ENCODE measurements around the gene USP40.

DNA sequence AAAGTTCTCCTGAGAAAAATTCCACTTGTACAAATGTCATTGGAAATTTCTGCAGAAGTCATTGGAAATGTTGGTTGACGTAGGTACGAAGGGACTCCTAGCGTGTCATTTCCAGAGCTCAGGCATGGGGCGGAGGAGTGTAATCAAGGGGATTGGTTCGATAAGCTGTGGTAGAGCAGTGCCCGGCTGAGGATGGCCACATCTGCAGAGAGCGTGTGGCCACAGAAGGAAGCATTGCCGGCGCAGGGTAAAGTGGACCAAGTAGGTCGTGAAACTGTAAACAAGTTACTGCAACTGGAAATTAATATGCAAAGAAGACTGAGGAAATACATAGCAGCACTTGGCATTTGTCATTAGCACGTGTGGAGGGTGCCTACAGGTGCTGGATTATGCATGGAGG, 110.5 kb downstream of the USP40 start:
- TF ChIP-seq, protein P1, sequence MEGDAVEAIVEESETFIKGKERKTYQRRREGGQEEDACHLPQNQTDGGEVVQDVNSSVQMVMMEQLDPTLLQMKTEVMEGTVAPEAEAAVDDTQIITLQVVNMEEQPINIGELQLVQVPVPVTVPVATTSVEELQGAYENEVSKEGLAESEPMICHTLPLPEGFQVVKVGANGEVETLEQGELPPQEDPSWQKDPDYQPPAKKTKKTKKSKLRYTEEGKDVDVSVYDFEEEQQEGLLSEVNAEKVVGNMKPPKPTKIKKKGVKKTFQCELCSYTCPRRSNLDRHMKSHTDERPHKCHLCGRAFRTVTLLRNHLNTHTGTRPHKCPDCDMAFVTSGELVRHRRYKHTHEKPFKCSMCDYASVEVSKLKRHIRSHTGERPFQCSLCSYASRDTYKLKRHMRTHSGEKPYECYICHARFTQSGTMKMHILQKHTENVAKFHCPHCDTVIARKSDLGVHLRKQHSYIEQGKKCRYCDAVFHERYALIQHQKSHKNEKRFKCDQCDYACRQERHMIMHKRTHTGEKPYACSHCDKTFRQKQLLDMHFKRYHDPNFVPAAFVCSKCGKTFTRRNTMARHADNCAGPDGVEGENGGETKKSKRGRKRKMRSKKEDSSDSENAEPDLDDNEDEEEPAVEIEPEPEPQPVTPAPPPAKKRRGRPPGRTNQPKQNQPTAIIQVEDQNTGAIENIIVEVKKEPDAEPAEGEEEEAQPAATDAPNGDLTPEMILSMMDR (tag by site-specific recombination; IDR thresholded peaks at IDR 0.05) = no peak
- no peak for TF ChIP-seq ZNF776 (tag by site-specific recombination; IDR thresholded peaks at IDR 0.05; ENCODE audit: borderline replicate concordance)
- TF ChIP-seq ZBTB7A (tag by site-specific recombination; IDR thresholded peaks at IDR 0.05; ENCODE audit: low read depth) = no peak
- TF ChIP-seq, protein P2, sequence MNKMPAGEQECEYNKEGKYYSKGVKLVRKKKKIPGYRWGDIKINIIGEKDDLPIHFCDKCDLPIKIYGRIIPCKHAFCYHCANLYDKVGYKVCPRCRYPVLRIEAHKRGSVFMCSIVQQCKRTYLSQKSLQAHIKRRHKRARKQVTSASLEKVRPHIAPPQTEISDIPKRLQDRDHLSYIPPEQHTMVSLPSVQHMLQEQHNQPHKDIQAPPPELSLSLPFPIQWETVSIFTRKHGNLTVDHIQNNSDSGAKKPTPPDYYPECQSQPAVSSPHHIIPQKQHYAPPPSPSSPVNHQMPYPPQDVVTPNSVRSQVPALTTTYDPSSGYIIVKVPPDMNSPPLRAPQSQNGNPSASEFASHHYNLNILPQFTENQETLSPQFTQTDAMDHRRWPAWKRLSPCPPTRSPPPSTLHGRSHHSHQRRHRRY (tag by site-specific recombination; IDR thresholded peaks at IDR 0.05) = no peak
- no peak for TF ChIP-seq ZNF76 (tag by site-specific recombination; IDR thresholded peaks at IDR 0.05; ENCODE audit: borderline replicate concordance, low read depth)
- no peak for TF ChIP-seq ZNF223 (tag by site-specific recombination; IDR thresholded peaks at IDR 0.05)
- no peak for TF ChIP-seq ZNF16 (tag by site-specific recombination; IDR thresholded peaks at IDR 0.05; ENCODE audit: low read depth)
- no peak for TF ChIP-seq TCF7L2 (IDR thresholded peaks at IDR 0.05; ENCODE audit: borderline replicate concordance, low read depth, low read length)
- TF ChIP-seq KLF16 (tag by site-specific recombination; IDR thresholded peaks at IDR 0.05) = no peak
- TF ChIP-seq, protein P3, sequence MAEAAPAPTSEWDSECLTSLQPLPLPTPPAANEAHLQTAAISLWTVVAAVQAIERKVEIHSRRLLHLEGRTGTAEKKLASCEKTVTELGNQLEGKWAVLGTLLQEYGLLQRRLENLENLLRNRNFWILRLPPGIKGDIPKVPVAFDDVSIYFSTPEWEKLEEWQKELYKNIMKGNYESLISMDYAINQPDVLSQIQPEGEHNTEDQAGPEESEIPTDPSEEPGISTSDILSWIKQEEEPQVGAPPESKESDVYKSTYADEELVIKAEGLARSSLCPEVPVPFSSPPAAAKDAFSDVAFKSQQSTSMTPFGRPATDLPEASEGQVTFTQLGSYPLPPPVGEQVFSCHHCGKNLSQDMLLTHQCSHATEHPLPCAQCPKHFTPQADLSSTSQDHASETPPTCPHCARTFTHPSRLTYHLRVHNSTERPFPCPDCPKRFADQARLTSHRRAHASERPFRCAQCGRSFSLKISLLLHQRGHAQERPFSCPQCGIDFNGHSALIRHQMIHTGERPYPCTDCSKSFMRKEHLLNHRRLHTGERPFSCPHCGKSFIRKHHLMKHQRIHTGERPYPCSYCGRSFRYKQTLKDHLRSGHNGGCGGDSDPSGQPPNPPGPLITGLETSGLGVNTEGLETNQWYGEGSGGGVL (tag by site-specific recombination; IDR thresholded peaks at IDR 0.05) = no peak
- no peak for TF ChIP-seq SP2 (tag by site-specific recombination; IDR thresholded peaks at IDR 0.05)
- TF ChIP-seq GLI2 (tag by site-specific recombination; IDR thresholded peaks at IDR 0.05; ENCODE audit: borderline replicate concordance, low read depth) = no peak
- TF ChIP-seq ZNF561 (tag by site-specific recombination; IDR thresholded peaks at IDR 0.05; ENCODE audit: borderline replicate concordance) = no peak
- TF ChIP-seq ZNF146 (tag by site-specific recombination; IDR thresholded peaks at IDR 0.05) = no peak

Data from HEK293 (cell line).